A673 (cell line): ENCODE results near the gene TMBIM4. TPM values are rescaled to one million over a fixed set of nuclear protein-coding genes. Genes with fewer than 3 reads are reported as not detected.
"Not testable (repeated sequence)": the region's sequence is repeated elsewhere in the genome, so short reads cannot be mapped to it uniquely, and the experiment has no call there.

Experiments
- Bru-seq: library from RNA; stranded (reverse); fragments of 400-500 nt; gene quantifications from one replicate; lab custom pipeline; 2021; lab: Mats Ljungman, UMichigan
- BruChase-seq, 2 experiments: library from RNA; stranded (reverse); fragments of 400-500 nt; gene quantifications; one replicate each; lab custom pipeline; 2021; lab: Mats Ljungman, UMichigan
- BruUV-seq: library from RNA; stranded (reverse); fragments of 400-500 nt; replicated peaks from 2 replicates; lab custom pipeline; 2021; lab: Mats Ljungman, UMichigan
- CTCF ChIA-PET: fragments of 300-600 bp; sonication (Branson Sonifier 250); formaldehyde crosslinking; loops from one replicate; lab custom pipeline; 2022; ENCODE audit warnings: antibody characterized with exemption; lab: Charles Lee
- POLR2A ChIA-PET: fragments of 300-600 bp; sonication (Branson Sonifier 250); formaldehyde crosslinking; loops from one replicate; lab custom pipeline; 2022; ENCODE audit warnings: antibody characterized with exemption; ENCODE audit not compliant: low non-redundant PET; lab: Charles Lee
- DNase-seq: peaks from one replicate; pipeline ENCODE4 v3.0.0-alpha.2; 2015; ENCODE audit warnings: low spot score
- H3K27ac ChIP-seq: fragments of 200-600 bp; sonication (generic); 2 replicates; pipeline ENCODE4 v1.5.1; 2016; ENCODE audit warnings: mixed run types, low read depth, mild to moderate bottlenecking, mixed read lengths, antibody characterized with exemption, low read length; ENCODE audit not compliant: poor library complexity, severe bottlenecking
- H3K27me3 ChIP-seq: fragments of 200-600 bp; sonication (generic); replicated peaks from 2 replicates; pipeline ENCODE4 v1.6.1; 2017; ENCODE audit warnings: mixed run types, low read depth, mild to moderate bottlenecking, mixed read lengths, antibody characterized with exemption, low read length; ENCODE audit not compliant: insufficient read depth, poor library complexity
- H3K36me3 ChIP-seq: fragments of 200-600 bp; sonication (generic); 2 replicates; pipeline ENCODE4 v1.6.1; 2016; ENCODE audit warnings: mixed run types, mild to moderate bottlenecking, mixed read lengths, antibody characterized with exemption, low read length; ENCODE audit not compliant: insufficient read depth, poor library complexity, severe bottlenecking
- H3K4me1 ChIP-seq: fragments of 200-600 bp; sonication (generic); 2 replicates; pipeline ENCODE4 v1.6.1; 2017; ENCODE audit warnings: mixed run types, mild to moderate bottlenecking, mixed read lengths, antibody characterized with exemption, low read length; ENCODE audit not compliant: insufficient read depth, poor library complexity, severe bottlenecking
- H3K4me3 ChIP-seq: fragments of 200-600 bp; sonication (generic); 2 replicates; pipeline ENCODE4 v1.5.1; 2016; ENCODE audit warnings: low read depth, mixed run types, mild to moderate bottlenecking, mixed read lengths, low read length; ENCODE audit not compliant: poor library complexity, severe bottlenecking
- H3K9me3 ChIP-seq: fragments of 200-600 bp; sonication (generic); 2 replicates; pipeline ENCODE4 v1.6.1; 2016; ENCODE audit warnings: mixed run types, low read depth, mild to moderate bottlenecking, mixed read lengths, antibody characterized with exemption, low read length; ENCODE audit not compliant: poor library complexity, severe bottlenecking
- CTCF ChIP-seq: fragments of 300-800, 200-600 bp; sonication (generic); conservative IDR thresholded peaks from 2 replicates; pipeline ENCODE4 v1.5.1; 2017; ENCODE audit warnings: low read depth, mild to moderate bottlenecking, antibody characterized with exemption, low read length, moderate library complexity, mixed read lengths
- EZH2 ChIP-seq: fragments of 200-600 bp; sonication (generic); IDR thresholded peaks from 2 replicates; pipeline ENCODE4 v1.6.1; 2017; ENCODE audit warnings: borderline replicate concordance, low read depth, mild to moderate bottlenecking, mixed read lengths, antibody characterized with exemption, low read length; ENCODE audit not compliant: poor library complexity, severe bottlenecking
- intact Hi-C: fragments of 100-400 bp; cut with micrococcal nuclease; formaldehyde crosslinking; loops from one replicate; pipeline ENCODE4 v1.10.0; 2022; ENCODE audit not compliant: unreplicated experiment
- long read RNA-seq: library from polyadenylated mRNA; stranded (forward); transcript quantifications from one replicate; pipeline ENCODE4 v2.0.0, GENCODE V29; 2022
- total RNA-seq: library from RNA; stranded (reverse); gene quantifications from 2 replicates; pipeline ENCODE4 v1.2.3, GENCODE V29; 2021

TMBIM4 gene, protein sequence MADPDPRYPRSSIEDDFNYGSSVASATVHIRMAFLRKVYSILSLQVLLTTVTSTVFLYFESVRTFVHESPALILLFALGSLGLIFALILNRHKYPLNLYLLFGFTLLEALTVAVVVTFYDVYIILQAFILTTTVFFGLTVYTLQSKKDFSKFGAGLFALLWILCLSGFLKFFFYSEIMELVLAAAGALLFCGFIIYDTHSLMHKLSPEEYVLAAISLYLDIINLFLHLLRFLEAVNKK
- 61.8 and 62.1 TPM in 2 replicates for total RNA-seq
- percentile 79 among the genes with signal in this experiment for Bru-seq, nascent RNA
- percentile 81 among the genes with signal in this experiment for BruChase-seq, experiment 1, labeled RNA remaining after a 2-hour chase
- BruChase-seq, experiment 2, labeled RNA remaining after a 6-hour chase: percentile 81 among the genes with signal in this experiment
- long read RNA-seq, transcript TMBIM4-202 (7 exons, 2,952 nt): major isoform, 95 of 112 reads
- long read RNA-seq, partial matches to known transcripts: 1 of 112 reads
- long read RNA-seq, other reads (novel, unspliced or antisense): 13 of 112 reads

GRCh38 chr12:66169221-66170170 is at the start of gene TMBIM4:
Gene TMBIM4 (minus strand): TSS chr12:66169996. CDS start chr12:66169951, 45 bp downstream.
- peak within 1 kb of the TSS; percentile 71 for H3K4me3 ChIP-seq
- no peaks in the 10 kb centered on the region for H3K27me3 ChIP-seq
- BruUV-seq: no TSS peak
- H3K4me1 ChIP-seq: peaks cover 9% of the 10 kb centered on the region
- TF ChIP-seq EZH2 (no peak), CTCF (peak; percentile 58)
- H3K9me3 ChIP-seq: peaks cover 15% of the 10 kb centered on the region
- intact Hi-C loops: loop anchor here (1.0 kb wide), 1 partner anchor 102 kb away; no protein-coding TSS in a partner anchor
- H3K36me3 ChIP-seq: peaks cover 20% of the 10 kb centered on the region
- DNase-seq: peak; percentile 98
- ChIA-PET POLR2A (interaction anchor here (0.5 to 0.7 kb wide), 4 partner anchors 94 to 1424 kb away, joined by 3 to 4 read pairs (median 3); no protein-coding TSS in a partner anchor), CTCF (interaction anchor here (0.6 to 1.6 kb wide), 9 partner anchors 10 to 1352 kb away, joined by 3 to 11 read pairs (median 4); partner anchors contain the start of gene LLPH)
- peak within 1 kb of the TSS; percentile 97 for H3K27ac ChIP-seq

DNA sequence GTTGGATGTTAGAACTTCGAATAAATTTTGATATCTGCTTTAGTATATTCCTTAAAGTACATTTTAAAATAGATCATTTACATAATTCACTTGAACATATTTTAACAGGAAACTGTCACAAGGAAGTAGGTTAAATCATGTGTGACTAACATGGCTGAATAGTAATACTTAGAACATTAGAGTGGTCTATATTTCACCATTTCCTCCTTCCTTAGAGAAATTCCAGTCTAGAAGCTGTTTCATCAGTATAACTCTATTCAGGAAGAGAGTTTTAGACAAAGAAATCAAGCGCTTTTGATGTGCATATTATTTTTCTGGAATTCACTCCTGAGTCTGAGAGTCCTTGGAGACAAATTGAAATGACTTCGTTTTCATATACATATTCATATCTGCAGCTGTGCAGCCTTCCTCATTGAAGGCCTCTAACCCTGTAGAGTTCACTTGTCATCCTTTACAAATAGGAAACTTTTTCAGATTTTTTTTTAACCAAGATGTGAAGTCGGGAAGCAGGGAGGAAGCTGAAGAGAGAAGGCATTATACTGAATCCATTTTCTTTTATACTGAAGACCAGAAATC is 47.6 kb upstream of the TMBIM4 start:
- TF ChIP-seq EZH2: no peak
- TF ChIP-seq CTCF: no peak
- no TSS peak for BruUV-seq
- no peak overlapping the region for H3K4me3 ChIP-seq
- peaks cover 10% of the 10 kb centered on the region for H3K9me3 ChIP-seq
- peaks cover 16% of the 10 kb centered on the region for H3K4me1 ChIP-seq
- DNase-seq: peak; percentile 64
- no peaks in the 10 kb centered on the region for H3K27me3 ChIP-seq
- POLR2A ChIA-PET: interaction anchor here (0.5 kb wide), 1 partner anchor 162 kb away, joined by 3 read pairs; no protein-coding TSS in a partner anchor
- H3K27ac ChIP-seq: peak overlapping the region; percentile 66
- no peaks in the 10 kb centered on the region for H3K36me3 ChIP-seq
- CTCF ChIA-PET: no interaction called here
- intact Hi-C loops: no loop called here

DNA sequence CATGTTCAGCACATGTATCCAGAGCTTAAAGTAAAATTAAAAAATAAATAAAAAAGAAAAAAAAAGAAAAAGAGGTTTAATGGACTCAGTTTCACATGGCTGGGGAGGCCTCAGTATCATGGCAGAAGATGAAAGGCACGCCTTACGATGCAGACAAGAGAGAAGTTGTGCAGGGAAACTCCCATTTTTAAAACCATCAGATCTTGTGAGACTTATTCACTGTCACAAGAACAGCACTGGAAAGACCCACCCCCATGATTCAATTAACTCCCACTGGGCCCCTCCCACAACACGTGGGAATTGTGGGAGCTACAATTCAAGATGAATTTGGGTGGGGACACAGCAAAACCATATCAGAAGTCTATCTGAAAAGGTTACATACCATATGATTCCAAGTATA is 43.2 kb upstream of the TMBIM4 start:
- intact Hi-C loops, H3K27ac ChIP-seq, H3K9me3 ChIP-seq, H3K27me3 ChIP-seq, POLR2A ChIA-PET, CTCF ChIA-PET, H3K36me3 ChIP-seq, H3K4me3 ChIP-seq, BruUV-seq, DNase-seq: not testable (repeated sequence)
- H3K4me1 ChIP-seq: peaks cover 32% of the 10 kb centered on the region

- H3K4me1 ChIP-seq: peaks cover 25% of the 10 kb centered on the region
- H3K27ac ChIP-seq, H3K9me3 ChIP-seq, H3K36me3 ChIP-seq, POLR2A ChIA-PET, intact Hi-C loops, H3K27me3 ChIP-seq, DNase-seq, BruUV-seq, CTCF ChIA-PET, H3K4me3 ChIP-seq: not testable (repeated sequence)
These were observed 41.8 kb upstream of the TMBIM4 start for GRCh38 chr12:66211573-66211972.
